PC-3 (cell line): ENCODE measurements around the gene TRIM39.

Source experiments
- CTCF ChIP-seq: fragments of 300-600 bp; sonication (generic); conservative IDR thresholded peaks from 2 replicates; pipeline ENCODE4 v1.5.1; 2017; ENCODE audit warnings: antibody characterized with exemption, low read depth, mild to moderate bottlenecking, low read length
- EZH2phosphoT487 ChIP-seq: fragments of 300-600 bp; sonication (generic); IDR thresholded peaks from 2 replicates; pipeline ENCODE4 v1.6.1; 2018; ENCODE audit warnings: mild to moderate bottlenecking, antibody characterized with exemption, low read length, borderline replicate concordance

GRCh38 chr6:30295837-30296236, 30.9 kb upstream of the TRIM39 start:
- no peak for TF ChIP-seq CTCF
- TF ChIP-seq EZH2phosphoT487 = no peak
